ENCODE data around the gene PMPCB. TPM values are rescaled to one million over a fixed set of nuclear protein-coding genes. Genes with fewer than 3 reads are reported as not detected.

PMPCB gene
- total and polyA plus RNA-seq, 2 donors (not counting 3 experiments of a cell fraction or from before 2014, with no cell fraction given): 30.0 to 36.8 TPM

- Histone ChIP-seq H4K20me1 (replicated peaks; ENCODE audit: control insufficient read depth, extremely low read depth, insufficient read depth, low read length) (no peaks in the 10 kb centered on the region), H3K4me2 (ENCODE audit: insufficient read depth, low read length) (peak within 1 kb of the TSS; percentile 96), H3K4me1 (ENCODE audit: control insufficient read depth, extremely low read depth, insufficient read depth, low read length) (peaks cover 29% of the 10 kb centered on the region), H3K9ac (replicated peaks; ENCODE audit: extremely low read depth, insufficient read depth, low read length) (peak within 1 kb of the TSS; percentile 82), H2AFZ (ENCODE audit: low read depth, low read length) (peak within 1 kb of the TSS; percentile 92), H3K27me3 (ENCODE audit: control insufficient read depth in 2 of 2, insufficient read depth in 2 of 2, low read length in 2 of 2) (no peaks in the 10 kb centered on the region), H3K4me3 (replicated peaks in 1 of 3; ENCODE audit: insufficient read depth in 1 of 3, low read depth in 1 of 3, low read length in 3 of 3) (peak within 1 kb of the TSS; percentile 91 to 99 (median 94)), H3K36me3 (ENCODE audit: control insufficient read depth in 2 of 2, extremely low read depth in 1 of 2, insufficient read depth in 2 of 2, low read length in 2 of 2) (peaks cover 5 to 9% of the 10 kb centered on the region in 2 experiments), H3K9me1 (replicated peaks; ENCODE audit: control insufficient read depth, extremely low read depth, insufficient read depth, low read length) (no peaks in the 10 kb centered on the region), H3K9me3 (replicated peaks; ENCODE audit: control insufficient read depth, insufficient read depth, low read length) (no peaks in the 10 kb centered on the region), H3K27ac (ENCODE audit: insufficient read depth, low read depth, low read length) (peak within 1 kb of the TSS; percentile 85), H3K79me2 (ENCODE audit: control insufficient read depth, insufficient read depth, low read length) (peaks cover 76% of the 10 kb centered on the region)
- ChIA-PET CTCF (no interaction called here), POLR2A (no interaction called here)
- dilution Hi-C loops (cut with MboI; ENCODE audit: extremely low pct_ligation_motif_present, low sequenced_read_pairs) (no loop called here), intact Hi-C loops (cut with micrococcal nuclease) (loop anchor here (1.0 to 5.0 kb wide), 5 partner anchors 8 to 1668 kb away; partner anchors contain the start of genes ARMC10, FAM185A, FBXL13 and PMPCB)
- TF ChIP-seq MYC (IDR thresholded peaks at IDR 0.05; ENCODE audit: low read depth, low read length): peak; percentile 94
- peak; percentile 88 for TF ChIP-seq POLR2A (IDR thresholded peaks at IDR 0.05; ENCODE audit: low read depth, low read length)
- TF ChIP-seq POLR2AphosphoS5 (IDR thresholded peaks at IDR 0.05; ENCODE audit: insufficient read depth, low read depth, low read length): peak; percentile 87
- TF ChIP-seq, protein P1, sequence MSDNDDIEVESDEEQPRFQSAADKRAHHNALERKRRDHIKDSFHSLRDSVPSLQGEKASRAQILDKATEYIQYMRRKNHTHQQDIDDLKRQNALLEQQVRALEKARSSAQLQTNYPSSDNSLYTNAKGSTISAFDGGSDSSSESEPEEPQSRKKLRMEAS (IDR thresholded peaks at IDR 0.05; ENCODE audit: insufficient read depth, insufficient read length): peak; percentile 60
- TF ChIP-seq CTCF (IDR thresholded peaks at IDR 0.05; ENCODE audit: extremely low read depth in 1 of 2, insufficient read depth in 1 of 2, low read depth in 1 of 2, low read length in 2 of 2): no peak
- no TSS peak for BruUV-seq (replicated peaks)
- peak; percentile 86 for DNase-seq (ENCODE audit: low read depth, low spot score)
- FAIRE-seq: peak; percentile 71
Measured at GRCh38 chr7:103344453-103345149, 47.4 kb downstream of the PMPCB start, which contains the start of gene DNAJC2. TSS of gene DNAJC2 (minus strand) at chr7:103344767. CDS start at chr7:103344622, 145 bp downstream.

Data from endothelial cell of umbilical vein (primary cell).